Measurements from ENCODE around the gene DPYD.
"Not testable (repeated sequence)": the region's sequence is repeated elsewhere in the genome, so short reads cannot be mapped to it uniquely, and the experiment has no call there.

Gene DPYD

GRCh38 chr1:97412737-97413136 is 508.1 kb downstream of the DPYD start:
- no peak for DNase-seq

- no peak for DNase-seq
These were observed 508.7 kb downstream of the DPYD start for GRCh38 chr1:97412166-97412565.

- DNase-seq: no peak
These were observed 524.4 kb downstream of the DPYD start for GRCh38 chr1:97396463-97396862.

- no peak for DNase-seq
These were observed 528.1 kb downstream of the DPYD start for GRCh38 chr1:97392701-97393100.

- peak; percentile 1 for DNase-seq
These were observed 535.1 kb downstream of the DPYD start for GRCh38 chr1:97385536-97386277.

GRCh38 chr1:97384294-97384968 is 536.4 kb downstream of the DPYD start:
- no peak for DNase-seq

- DNase-seq: no peak
These were observed 537.0 kb downstream of the DPYD start for GRCh38 chr1:97383797-97384196.

GRCh38 chr1:97382206-97382605 is 538.6 kb downstream of the DPYD start:
- DNase-seq: no peak

GRCh38 chr1:97379387-97380075 is 541.3 kb downstream of the DPYD start:
- DNase-seq: peak; percentile 14

GRCh38 chr1:97378596-97378995 is 542.2 kb downstream of the DPYD start:
- DNase-seq: no peak

- no peak for DNase-seq
These were observed 543.3 kb downstream of the DPYD start for GRCh38 chr1:97377432-97378034.

- DNase-seq: no peak
These were observed 547.8 kb downstream of the DPYD start for GRCh38 chr1:97373000-97373399.

GRCh38 chr1:97372531-97372930 is 548.3 kb downstream of the DPYD start:
- no peak for DNase-seq

GRCh38 chr1:97368296-97368695 is 552.5 kb downstream of the DPYD start:
- DNase-seq: no peak

GRCh38 chr1:97366984-97367383 is 553.9 kb downstream of the DPYD start:
- no peak for DNase-seq

GRCh38 chr1:97365026-97365425 is 555.8 kb downstream of the DPYD start:
- DNase-seq: no peak

GRCh38 chr1:97364086-97364485 is 556.7 kb downstream of the DPYD start:
- no peak for DNase-seq

GRCh38 chr1:97356309-97356708 is 564.5 kb downstream of the DPYD start:
- no peak for DNase-seq

- no peak for DNase-seq
These were observed 567.9 kb downstream of the DPYD start for GRCh38 chr1:97352936-97353382.

GRCh38 chr1:97351846-97352245 is 569.0 kb downstream of the DPYD start:
- DNase-seq: no peak

- no peak for DNase-seq
These were observed 570.2 kb downstream of the DPYD start for GRCh38 chr1:97350662-97351061.

- no peak for DNase-seq
These were observed 570.6 kb downstream of the DPYD start for GRCh38 chr1:97350241-97350640.

GRCh38 chr1:97349794-97350193 is 571.0 kb downstream of the DPYD start:
- DNase-seq: not testable (repeated sequence)
